ENCODE data around the gene TTC33. TPM values are rescaled to one million over a fixed set of nuclear protein-coding genes. Genes with fewer than 3 reads are reported as not detected.

Gene TTC33
- total and polyA plus RNA-seq, 12 donors, result 6.4 to 20.1 (median 17.5) TPM

GRCh38 chr5:40494631-40495236, 261.0 kb downstream of the TTC33 start:
- Histone ChIP-seq H3K4me3 (no peak overlapping the region), H3K27ac (no peak overlapping the region), H3K9me3 (no peaks in the 10 kb centered on the region), H3K36me3 (no peaks in the 10 kb centered on the region), H3K27me3 (no peaks in the 10 kb centered on the region), H3K4me1 (peaks cover 0 to 38% (median 0%) of the 10 kb centered on the region in 9 donors)
- intact Hi-C loops (cut with DNase I), result no loop called here
- ATAC-seq (no peak), DNase-seq (no peak)
- TF ChIP-seq CTCF (IDR thresholded peaks at IDR 0.05), result no peak
- WGBS, 2 donors, result 90 to 94% methylated on average over 3 to 4 of the region's 4 CpGs

- no peaks in the 10 kb centered on the region for H3K27me3 ChIP-seq
- no peak for ATAC-seq
- TF ChIP-seq CTCF (IDR thresholded peaks at IDR 0.05), result no peak
- H3K36me3 ChIP-seq, result no peaks in the 10 kb centered on the region
- no peak overlapping the region for H3K27ac ChIP-seq
- WGBS, 2 donors, result 96 to 100% methylated on average over 1 of the region's 1 CpG
- intact Hi-C loops (cut with DNase I), result no loop called here
- H3K9me3 ChIP-seq, result no peaks in the 10 kb centered on the region
- peaks cover 0 to 34% (median 0%) of the 10 kb centered on the region in 9 donors for H3K4me1 ChIP-seq
- no peak overlapping the region for H3K4me3 ChIP-seq
- DNase-seq, result no peak
These were observed 263.7 kb downstream of the TTC33 start for GRCh38 chr5:40492056-40492455.

GRCh38 chr5:40491644-40492043, 264.1 kb downstream of the TTC33 start:
- Histone ChIP-seq H3K9me3 (no peaks in the 10 kb centered on the region), H3K36me3 (no peaks in the 10 kb centered on the region), H3K27me3 (no peaks in the 10 kb centered on the region), H3K4me3 (no peak overlapping the region), H3K27ac (no peak overlapping the region), H3K4me1 (peaks cover 0 to 38% (median 0%) of the 10 kb centered on the region in 9 donors)
- DNase-seq (no peak), ATAC-seq (no peak)
- no peak for TF ChIP-seq CTCF (IDR thresholded peaks at IDR 0.05)
- intact Hi-C loops (cut with DNase I), result no loop called here
- WGBS, 2 donors, result 35 to 38% methylated on average over 1 of the region's 1 CpG

GRCh38 chr5:40490464-40491111, 265.2 kb downstream of the TTC33 start:
- H3K4me1 ChIP-seq, result peaks cover 0 to 49% (median 0%) of the 10 kb centered on the region in 9 donors
- no peak overlapping the region for H3K27ac ChIP-seq
- WGBS, 2 donors, result 65 to 67% methylated on average over 4 of the region's 4 CpGs
- no peaks in the 10 kb centered on the region for H3K36me3 ChIP-seq
- no peak for ATAC-seq
- H3K4me3 ChIP-seq, result no peak overlapping the region
- H3K27me3 ChIP-seq, result no peaks in the 10 kb centered on the region
- DNase-seq, result no peak
- H3K9me3 ChIP-seq, result no peaks in the 10 kb centered on the region
- TF ChIP-seq CTCF (IDR thresholded peaks at IDR 0.05), result no peak
- intact Hi-C loops (cut with DNase I), result no loop called here

All from heart right ventricle (tissue), 16 donors.